Ascending aorta (tissue), 2 donors: ENCODE results near the gene RBBP8NL. TPM values are rescaled to one million over a fixed set of nuclear protein-coding genes. Genes with fewer than 3 reads are reported as not detected.

Experiments
- DNase-seq, 2 donors: peaks; one replicate each; pipeline ENCODE4 v3.0.0-alpha.2; 2019; ENCODE audit warnings: low spot score in 2 of 2
- H3K27ac ChIP-seq, 2 donors: fragments of 200-600 bp; sonication (generic); one replicate each; pipeline ENCODE4 v1.5.1; 2016 to 2017; ENCODE audit warnings: mild to moderate bottlenecking in 1 of 2
- H3K27me3 ChIP-seq: fragments of 200-600 bp; sonication (generic); one replicate; pipeline ENCODE4 v1.5.1; 2017
- H3K36me3 ChIP-seq, 2 donors: fragments of 200-600 bp; sonication (generic); one replicate each; pipeline ENCODE4 v1.5.1; 2016
- H3K4me1 ChIP-seq, 2 donors: fragments of 200-600 bp; sonication (generic); one replicate each; pipeline ENCODE4 v1.5.1; 2016 to 2017; ENCODE audit warnings: mild to moderate bottlenecking in 1 of 2
- H3K4me3 ChIP-seq, 2 donors: fragments of 200-600 bp; sonication (generic); one replicate each; pipeline ENCODE4 v1.5.1; 2016 to 2017; ENCODE audit warnings: mild to moderate bottlenecking in 1 of 2
- H3K9me3 ChIP-seq, 2 donors: fragments of 200-600 bp; sonication (generic); one replicate each; pipeline ENCODE4 v1.5.1; 2016
- CTCF ChIP-seq, 3 experiments: fragments of 200-600 bp in 2 of 3; fragments of 450-650 bp in 1 of 3; sonication (generic) in 2 of 3; IDR thresholded peaks; one replicate each; pipeline ENCODE4 v1.5.1; 2016 to 2019; ENCODE audit warnings: antibody characterized with exemption in 3 of 3, mild to moderate bottlenecking in 1 of 3, moderate library complexity in 1 of 3
- intact Hi-C: fragments of 100-400 bp; cut with DNase I; formaldehyde crosslinking; loops from one replicate; pipeline ENCODE4 v1.15.1; 2023
- total RNA-seq: library from RNA; depleted of rRNA; stranded (reverse); fragments of >200 nt; gene quantifications from one replicate; pipeline ENCODE4 v1.1.0, GENCODE V29; 2016

RBBP8NL gene
- total RNA-seq, 1 donor from 2014 or later: not detected

- Histone ChIP-seq H3K27ac (no peak overlapping the region), H3K4me1 (no peaks in the 10 kb centered on the region)
Measured at GRCh38 chr20:62446481-62446880, 19.1 kb upstream of the RBBP8NL start.

GRCh38 chr20:62445553-62446340 lies 18.4 kb upstream of the RBBP8NL start:
- H3K27ac ChIP-seq: no peak overlapping the region
- no peak for DNase-seq
- no peaks in the 10 kb centered on the region for H3K36me3 ChIP-seq
- intact Hi-C loops: no loop called here
- no peaks in the 10 kb centered on the region for H3K4me1 ChIP-seq
- no peaks in the 10 kb centered on the region for H3K9me3 ChIP-seq
- H3K27me3 ChIP-seq: no peaks in the 10 kb centered on the region
- no peak for TF ChIP-seq CTCF (IDR thresholded peaks at IDR 0.05)
- no peak overlapping the region for H3K4me3 ChIP-seq

More at GRCh38 chr20:62446481-62446880, 19.1 kb upstream of the RBBP8NL start:
- no peak for DNase-seq
- H3K36me3 ChIP-seq: no peaks in the 10 kb centered on the region
- intact Hi-C loops: no loop called here
- no peak for TF ChIP-seq CTCF (IDR thresholded peaks at IDR 0.05)
- no peak overlapping the region for H3K4me3 ChIP-seq
- H3K27me3 ChIP-seq: no peaks in the 10 kb centered on the region
- H3K9me3 ChIP-seq: no peaks in the 10 kb centered on the region

GRCh38 chr20:62444286-62444685 lies 16.9 kb upstream of the RBBP8NL start:
- TF ChIP-seq CTCF (IDR thresholded peaks at IDR 0.05): no peak
- no peak for DNase-seq
- intact Hi-C loops: no loop called here
- Histone ChIP-seq H3K4me1 (no peaks in the 10 kb centered on the region), H3K9me3 (no peaks in the 10 kb centered on the region), H3K27ac (no peak overlapping the region), H3K36me3 (no peaks in the 10 kb centered on the region), H3K27me3 (no peaks in the 10 kb centered on the region), H3K4me3 (no peak overlapping the region)

GRCh38 chr20:62441987-62442539 lies 14.7 kb upstream of the RBBP8NL start:
- intact Hi-C loops: no loop called here
- Histone ChIP-seq H3K27ac (no peak overlapping the region), H3K4me1 (no peaks in the 10 kb centered on the region), H3K27me3 (no peaks in the 10 kb centered on the region), H3K9me3 (no peaks in the 10 kb centered on the region), H3K4me3 (no peak overlapping the region), H3K36me3 (no peaks in the 10 kb centered on the region)
- DNase-seq: no peak
- TF ChIP-seq CTCF (IDR thresholded peaks at IDR 0.05): no peak

GRCh38 chr20:62439218-62439617 lies 11.9 kb upstream of the RBBP8NL start:
- peaks cover 0 to 5% of the 10 kb centered on the region in 2 donors for H3K4me1 ChIP-seq
- intact Hi-C loops: no loop called here
- DNase-seq: no peak
- TF ChIP-seq CTCF (IDR thresholded peaks at IDR 0.05): no peak
- H3K9me3 ChIP-seq: no peaks in the 10 kb centered on the region
- no peaks in the 10 kb centered on the region for H3K27me3 ChIP-seq
- H3K27ac ChIP-seq: no peak overlapping the region
- H3K36me3 ChIP-seq: no peaks in the 10 kb centered on the region
- no peak overlapping the region for H3K4me3 ChIP-seq
